GM19438 (cell line): ENCODE data around the gene SPATA31A6.
"Not testable (repeated sequence)": the region's sequence is repeated elsewhere in the genome, so short reads cannot be mapped to it uniquely, and the experiment has no call there.

Source experiments
- ATAC-seq: cut with Tn5 transposase; IDR thresholded peaks from one replicate; pipeline ENCODE4 v1.9.1; 2021; ENCODE audit warnings: low read depth; ENCODE audit not compliant: unreplicated experiment

Gene SPATA31A6

DNA sequence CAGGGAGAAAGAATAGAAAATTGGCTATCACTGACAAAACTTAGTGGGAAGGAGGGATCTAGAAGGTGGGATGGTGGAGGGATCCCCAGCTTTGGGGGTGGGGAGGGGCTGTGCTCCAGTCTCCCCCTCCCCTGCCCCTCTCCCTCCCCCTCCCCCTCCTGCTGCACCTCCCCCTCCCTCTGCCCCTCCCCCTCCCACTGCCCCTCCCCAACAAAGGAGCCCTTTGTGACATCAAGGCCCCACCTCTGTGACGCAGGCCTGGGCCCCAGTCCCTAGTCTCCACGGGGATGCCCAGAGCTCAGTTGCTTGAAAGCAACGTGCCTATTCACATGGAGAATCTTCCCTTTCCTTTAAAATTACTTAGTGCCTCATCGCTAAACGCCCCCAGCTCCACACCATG, at the start of gene SPATA31A6:
SPATA31A6 (plus strand) TSS at position 301 of the 400 bp plus-strand sequence; CDS start at position 330, 29 bp downstream.
- ATAC-seq = not testable (repeated sequence)

DNA sequence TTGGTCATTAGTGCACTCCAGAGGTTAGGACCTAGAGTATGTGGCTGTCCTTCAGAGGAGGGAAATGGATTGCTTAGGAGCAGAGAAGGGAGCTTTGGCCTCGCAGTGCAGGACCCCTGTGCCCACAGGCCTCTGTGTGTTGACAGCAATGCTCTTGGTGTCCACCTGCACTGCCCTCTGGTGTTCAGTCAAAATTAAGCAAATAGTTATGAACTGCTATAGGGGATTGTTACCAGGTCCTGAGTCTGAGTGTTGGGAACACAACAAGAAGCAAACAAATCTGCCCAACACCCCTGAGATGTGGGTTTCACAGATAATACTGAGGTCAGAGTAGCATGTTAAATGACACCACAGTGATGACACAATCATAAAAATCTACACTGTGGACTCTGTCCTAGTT, 23.2 kb upstream of the SPATA31A6 start:
- not testable (repeated sequence) for ATAC-seq

DNA sequence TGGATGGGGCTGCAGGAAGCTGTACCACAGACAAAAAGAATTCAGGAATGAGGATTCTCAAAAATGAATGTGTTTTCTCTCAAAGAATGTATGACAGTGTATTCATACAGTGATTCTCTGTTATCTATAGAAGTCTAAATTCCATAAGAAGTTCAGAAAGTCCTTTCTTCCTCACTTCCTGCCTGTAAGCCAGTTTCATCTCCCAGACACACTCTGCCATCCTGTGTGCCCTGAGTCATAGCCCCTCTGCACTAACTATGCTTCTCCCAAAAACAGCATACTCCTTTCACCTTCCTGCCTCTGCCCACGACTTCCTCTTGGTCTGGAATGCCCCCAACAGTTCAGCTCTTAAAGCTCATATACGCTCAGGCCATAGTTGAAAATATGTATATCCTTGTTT, 36.4 kb downstream of the SPATA31A6 start:
- not testable (repeated sequence) for ATAC-seq

DNA sequence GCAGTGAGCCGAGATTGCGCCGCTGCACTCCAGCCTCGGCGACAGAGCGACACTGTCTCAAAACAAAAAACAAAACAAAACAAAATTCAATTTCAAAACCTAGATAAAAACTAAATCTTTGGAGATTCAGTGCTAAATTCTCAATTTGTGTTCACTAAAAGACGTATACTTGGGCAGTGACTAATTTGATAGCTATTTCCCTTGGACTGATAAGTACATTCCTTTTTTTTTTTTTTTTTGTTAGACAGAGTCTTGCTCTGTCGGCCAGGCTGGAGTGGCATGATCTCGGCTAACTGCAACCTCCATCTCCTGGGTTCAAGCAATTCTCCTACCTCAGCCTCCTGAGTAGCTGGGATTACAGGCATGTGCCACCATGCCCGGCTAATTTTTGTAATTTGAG, 39.8 kb downstream of the SPATA31A6 start:
- ATAC-seq = not testable (repeated sequence)

DNA sequence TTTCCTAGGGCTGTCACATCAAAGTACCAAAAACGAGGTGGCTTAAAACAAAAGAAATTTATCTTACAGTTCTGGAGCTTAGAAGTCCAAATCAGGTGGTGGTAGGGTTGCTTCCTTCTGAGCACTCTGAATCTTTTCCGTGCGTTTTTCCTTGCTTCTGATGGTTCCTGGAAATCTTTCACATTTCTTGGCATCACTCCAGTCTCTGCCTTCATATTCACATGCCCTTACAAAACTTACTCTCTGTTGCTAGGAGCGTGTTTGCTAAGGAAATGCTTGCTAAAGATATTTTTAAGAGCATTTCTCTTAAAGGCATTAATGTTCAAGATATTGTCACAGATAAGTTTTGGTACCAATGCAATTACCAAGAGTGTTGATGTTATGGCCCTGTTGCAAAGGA, 49.6 kb downstream of the SPATA31A6 start:
- not testable (repeated sequence) for ATAC-seq

DNA sequence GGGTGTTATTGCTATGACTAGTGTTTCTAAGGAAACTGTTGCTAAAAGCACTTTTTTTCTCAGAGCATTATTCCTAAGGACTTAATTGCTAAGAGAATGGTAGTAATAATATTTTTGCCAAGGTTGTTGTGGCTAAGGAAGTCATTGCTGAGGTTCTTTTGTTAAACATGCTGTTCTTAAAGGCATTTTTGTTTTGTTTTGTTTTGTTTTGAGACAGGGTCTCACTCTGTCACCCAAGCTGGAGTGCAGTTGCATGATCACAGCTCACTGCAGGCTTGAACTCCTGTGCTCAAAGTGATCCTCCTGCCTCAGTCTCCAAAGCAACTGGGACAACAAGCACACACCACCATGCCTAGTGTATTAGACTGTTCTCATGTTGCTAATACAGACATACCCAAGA, 51.2 kb downstream of the SPATA31A6 start:
- not testable (repeated sequence) for ATAC-seq

- not testable (repeated sequence) for ATAC-seq
These were observed 52.0 kb downstream of the SPATA31A6 start for GRCh38 chr9:42235352-42235991.

GRCh38 chr9:42236097-42236496, 52.6 kb downstream of the SPATA31A6 start:
- ATAC-seq = not testable (repeated sequence)

DNA sequence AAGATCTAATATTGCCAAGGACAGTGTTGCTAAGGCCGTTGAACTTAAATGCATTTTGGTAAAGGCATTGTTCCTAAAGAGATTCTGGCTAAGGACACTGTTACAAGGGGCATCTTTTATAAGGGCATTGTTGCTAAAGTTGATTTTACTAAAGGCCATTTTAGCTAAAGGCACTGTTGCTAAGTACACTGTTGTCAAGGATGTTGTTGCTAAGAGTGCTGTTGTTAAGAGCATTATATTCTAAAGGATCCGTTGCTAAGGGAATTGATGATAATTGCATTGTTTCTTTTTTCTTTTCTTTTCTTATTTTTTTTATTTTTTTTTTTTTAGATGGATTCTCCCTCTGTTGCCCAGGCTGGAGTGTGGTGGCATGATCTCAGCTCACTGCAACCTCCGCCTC, 53.9 kb downstream of the SPATA31A6 start:
- ATAC-seq = not testable (repeated sequence)

DNA sequence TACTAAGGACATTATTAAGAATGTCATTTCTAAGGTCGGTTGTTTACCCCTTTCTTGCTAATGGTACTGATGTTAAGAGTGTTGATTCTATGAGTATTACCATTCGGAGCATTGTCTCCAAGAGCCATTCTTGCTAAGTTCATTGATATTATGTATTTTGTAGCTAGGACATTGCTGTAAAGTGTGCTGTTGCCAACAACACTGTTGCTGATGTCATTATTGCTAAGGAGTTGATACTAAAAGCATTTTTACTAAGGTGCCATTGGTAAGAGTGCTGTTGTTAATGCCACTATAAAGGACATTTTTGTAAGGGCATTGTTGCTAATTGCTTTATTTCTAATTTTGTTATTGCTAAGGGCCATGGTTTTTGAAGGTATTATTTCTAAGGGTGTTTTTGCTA, 55.4 kb downstream of the SPATA31A6 start:
- ATAC-seq = not testable (repeated sequence)
